OCI-LY7 (cell line): Measurements from ENCODE around the gene ATP8B2.

Experiments used
- EZH2phosphoT487 ChIP-seq: fragments of 200-600 bp; sonication (generic); IDR thresholded peaks from 2 replicates; pipeline ENCODE4 v1.6.1; 2018; ENCODE audit warnings: low read depth, borderline replicate concordance, mild to moderate bottlenecking, mixed run types, antibody characterized with exemption, low read length, moderate library complexity, mixed read lengths
- TF ChIP-seq, protein P1 (sequence below): fragments of 200-600 bp; sonication (generic); conservative IDR thresholded peaks from 2 replicates; pipeline ENCODE4 v1.5.1; 2014; ENCODE audit warnings: mild to moderate bottlenecking, antibody characterized with exemption, low read length, moderate library complexity, mixed read lengths

GRCh38 chr1:154323493-154323892 lies 1.8 kb upstream of the ATP8B2 start:
- TF ChIP-seq, protein P1, sequence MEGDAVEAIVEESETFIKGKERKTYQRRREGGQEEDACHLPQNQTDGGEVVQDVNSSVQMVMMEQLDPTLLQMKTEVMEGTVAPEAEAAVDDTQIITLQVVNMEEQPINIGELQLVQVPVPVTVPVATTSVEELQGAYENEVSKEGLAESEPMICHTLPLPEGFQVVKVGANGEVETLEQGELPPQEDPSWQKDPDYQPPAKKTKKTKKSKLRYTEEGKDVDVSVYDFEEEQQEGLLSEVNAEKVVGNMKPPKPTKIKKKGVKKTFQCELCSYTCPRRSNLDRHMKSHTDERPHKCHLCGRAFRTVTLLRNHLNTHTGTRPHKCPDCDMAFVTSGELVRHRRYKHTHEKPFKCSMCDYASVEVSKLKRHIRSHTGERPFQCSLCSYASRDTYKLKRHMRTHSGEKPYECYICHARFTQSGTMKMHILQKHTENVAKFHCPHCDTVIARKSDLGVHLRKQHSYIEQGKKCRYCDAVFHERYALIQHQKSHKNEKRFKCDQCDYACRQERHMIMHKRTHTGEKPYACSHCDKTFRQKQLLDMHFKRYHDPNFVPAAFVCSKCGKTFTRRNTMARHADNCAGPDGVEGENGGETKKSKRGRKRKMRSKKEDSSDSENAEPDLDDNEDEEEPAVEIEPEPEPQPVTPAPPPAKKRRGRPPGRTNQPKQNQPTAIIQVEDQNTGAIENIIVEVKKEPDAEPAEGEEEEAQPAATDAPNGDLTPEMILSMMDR: no peak
- no peak for TF ChIP-seq EZH2phosphoT487
